K562 (cell line): ENCODE data around the gene PDGFA. TPM values are rescaled to one million over a fixed set of nuclear protein-coding genes. Genes with fewer than 3 reads are reported as not detected.

ENCODE experiments used
- ATAC-seq: fragments of 200-7000 bp; cut with Tn5 transposase; 3 replicates; pipeline ENCODE4 v1.9.1; 2020; ENCODE audit warnings: moderate library complexity
- BruUV-seq: library from RNA; stranded (reverse); fragments of 400-500 nt; replicated peaks from 2 replicates; lab custom pipeline; 2021; lab: Mats Ljungman, UMichigan
- CTCF ChIA-PET: fragments of 300-600 bp; formaldehyde crosslinking; extraction: SDS; loops from one replicate; lab custom pipeline; 2021; ENCODE audit warnings: low intra/inter-chr PET ratio; lab: Yijun Ruan, JAX
- POLR2A ChIA-PET: fragments of 300-600, 350-650 bp; sonication (Branson Sonifier 250); formaldehyde crosslinking; extraction: SDS; loops from one replicate; lab custom pipeline; 2021; ENCODE audit warnings: antibody characterized with exemption, inconsistent platforms; lab: Yijun Ruan, JAX
- DNase-seq, 4 experiments: peaks; one replicate each; pipeline versions ENCODE4 v3.0.0 to v3.0.0-alpha.2; 2011 to 2018; ENCODE audit warnings: low spot score in 3 of 4, mixed read lengths in 3 of 4; ENCODE audit errors: extremely low read depth in 1 of 4
- FAIRE-seq: peaks from 2 replicates; lab custom pipeline; 2011; peaks lifted over from hg19 to GRCh38; lab: Jason Lieb, UNC
- H2AFZ ChIP-seq: 2 replicates; pipeline ENCODE4 v1.6.0; 2011; ENCODE audit warnings: low read depth, low read length, control low read depth, inconsistent platforms
- H3K27ac ChIP-seq: fragments of 200-600 bp; 3 replicates; pipeline ENCODE4 v1.8.0; 2011; ENCODE audit warnings: low read depth, mild to moderate bottlenecking, control low read depth, inconsistent platforms, low read length, moderate library complexity, mixed read lengths; ENCODE audit errors: extremely low read depth
- H3K27me3 ChIP-seq, 2 experiments: fragments of 300-600 bp in 1 of 2; 2 replicates in 1 of 2; 3 replicates in 1 of 2; pipeline versions ENCODE4 v1.6.0 to v1.8.0; 2011; ENCODE audit warnings: inconsistent platforms in 2 of 2, low read length in 2 of 2, mild to moderate bottlenecking in 1 of 2, mixed read lengths in 1 of 2, moderate library complexity in 1 of 2; ENCODE audit not compliant: control insufficient read depth in 2 of 2, insufficient read depth in 2 of 2
- H3K36me3 ChIP-seq: fragments of 300-600 bp; 3 replicates; pipeline ENCODE4 v1.8.0; 2011; ENCODE audit warnings: mild to moderate bottlenecking, low read length, inconsistent platforms; ENCODE audit not compliant: control insufficient read depth, insufficient read depth
- H3K4me1 ChIP-seq, 2 experiments: fragments of 200-600 bp in 1 of 2; replicated peaks in 1 of 2; 2 replicates in 1 of 2; 3 replicates in 1 of 2; pipeline versions ENCODE4 v1.5.1 to v1.8.0; 2011; ENCODE audit warnings: inconsistent platforms in 2 of 2, low read length in 2 of 2, mild to moderate bottlenecking in 1 of 2, mixed read lengths in 1 of 2, moderate library complexity in 1 of 2; ENCODE audit not compliant: control insufficient read depth in 2 of 2, insufficient read depth in 2 of 2
- H3K4me2 ChIP-seq: 2 replicates; pipeline ENCODE4 v1.6.1; 2011; ENCODE audit warnings: low read length, control low read depth, inconsistent platforms, mixed read lengths; ENCODE audit not compliant: insufficient read depth
- H3K4me3 ChIP-seq: fragments of 200-600 bp; sonication (generic), shearing (Covaris generic); 2 replicates; pipeline ENCODE4 v1.5.1; 2016; ENCODE audit warnings: control low read depth, inconsistent platforms
- H3K79me2 ChIP-seq: fragments of 200-600 bp; 3 replicates; pipeline ENCODE4 v1.8.0; 2011; ENCODE audit warnings: low read length, inconsistent platforms; ENCODE audit not compliant: control insufficient read depth, insufficient read depth
- H3K9ac ChIP-seq, 2 experiments: 2 replicates each; pipeline versions ENCODE4 v1.6.0 to v1.6.1; 2011; ENCODE audit warnings: low read depth in 2 of 2, low read length in 2 of 2, control low read depth in 1 of 2, inconsistent platforms in 1 of 2, mild to moderate bottlenecking in 1 of 2, mixed read lengths in 1 of 2; ENCODE audit not compliant: insufficient read depth in 1 of 2
- H3K9me1 ChIP-seq: one replicate; pipeline ENCODE4 v1.6.0; 2011; ENCODE audit warnings: inconsistent platforms, mild to moderate bottlenecking, low read length, moderate library complexity; ENCODE audit not compliant: control insufficient read depth, insufficient read depth
- H3K9me3 ChIP-seq: replicated peaks from 2 replicates; pipeline ENCODE4 v1.5.1; 2011; ENCODE audit warnings: low read depth, low read length, inconsistent platforms; ENCODE audit not compliant: control insufficient read depth, insufficient read depth
- H4K20me1 ChIP-seq: replicated peaks from 2 replicates; pipeline ENCODE4 v1.6.1; 2011; ENCODE audit warnings: low read length, inconsistent platforms, mixed read lengths; ENCODE audit not compliant: control insufficient read depth, insufficient read depth
- HDAC1 ChIP-seq, 2 experiments: fragments of 450-650 bp; IDR thresholded peaks; 2 replicates each; pipeline ENCODE4 v1.6.1; 2016 to 2017; ENCODE audit warnings: inconsistent platforms in 1 of 2, mild to moderate bottlenecking in 1 of 2, moderate library complexity in 1 of 2
- HOXB6 ChIP-seq: fragments of 250-450 bp; sonication (Bioruptor Pico); IDR thresholded peaks from 2 replicates; pipeline ENCODE4 v1.5.1; 2022; ENCODE audit warnings: mild to moderate bottlenecking, borderline replicate concordance
- HSF4 ChIP-seq: fragments of 250-450 bp; sonication (Bioruptor Pico); IDR thresholded peaks from 2 replicates; pipeline ENCODE4 v2.1.2; 2022; ENCODE audit warnings: mild to moderate bottlenecking, moderate library complexity, borderline replicate concordance
- KLF10 ChIP-seq: fragments of 250-450 bp; sonication (Bioruptor Pico); IDR thresholded peaks from 2 replicates; pipeline ENCODE4 v1.6.1; 2021; ENCODE audit warnings: matching md5 sums
- POLR2G ChIP-seq: fragments of 200-400 bp; formaldehyde crosslinking; IDR thresholded peaks from 2 replicates; pipeline ENCODE4 v1.6.1; 2017; ENCODE audit warnings: low read depth, mild to moderate bottlenecking, antibody characterized with exemption, low read length, moderate library complexity
- SMAD1 ChIP-seq: fragments of 150-350 bp; IDR thresholded peaks from 2 replicates; pipeline ENCODE4 v1.6.1; 2014; ENCODE audit warnings: low read length, low read depth; ENCODE audit not compliant: partially characterized antibody
- TAF9B ChIP-seq: fragments of 450-650 bp; IDR thresholded peaks from 2 replicates; pipeline ENCODE4 v1.6.1; 2018; ENCODE audit warnings: mild to moderate bottlenecking; ENCODE audit not compliant: partially characterized antibody
- ZEB2 ChIP-seq: fragments of 450-650 bp; IDR thresholded peaks from 2 replicates; pipeline ENCODE4 v1.6.1; 2016
- ZFX ChIP-seq: sonication (generic); formaldehyde crosslinking; IDR thresholded peaks from 2 replicates; pipeline ENCODE4 v1.8.0; 2022; ENCODE audit warnings: mild to moderate bottlenecking, missing genetic modification reagents, moderate library complexity
- ZNF274 ChIP-seq: IDR thresholded peaks from 2 replicates; pipeline ENCODE4 v1.6.1; 2011; ENCODE audit warnings: low read depth, mild to moderate bottlenecking, low read length, moderate library complexity, borderline replicate concordance
- ZNF717 ChIP-seq: fragments of 250-450 bp; sonication (Bioruptor Pico); IDR thresholded peaks from 2 replicates; pipeline ENCODE4 v1.5.0; 2021
- WGBS: fragments of 100-300 bp; shearing (Covaris generic); methylation state at CpG from one replicate; pipeline ENCODE4 v1.1.6; 2016; ENCODE audit warnings: low coverage, mixed read lengths; ENCODE audit not compliant: insufficient coverage; ENCODE audit errors: missing lambda C conversion rate; 5-methylcytosine and 5-hydroxymethylcytosine counted together
- in situ Hi-C: fragments of 300-500 bp; cut with MboI; formaldehyde crosslinking; loops from 4 replicates; pipeline ENCODE4 v1.15.0; 2018; ENCODE audit warnings: inconsistent platforms, mixed read lengths
- intact Hi-C: fragments of 100-400 bp; cut with micrococcal nuclease; formaldehyde crosslinking; loops from 2 replicates; pipeline ENCODE4 v1.14.2; 2022
- polyA plus RNA-seq, 8 experiments: library from polyadenylated mRNA; depleted of rRNA in 4 of 8; stranded (reverse) in 5 of 8; unstranded in 3 of 8; fragments of >200 nt; fragmentation: Nextera tagmentation in 2 of 8; fragmentation: Illumina TruSeq in 1 of 8; extraction: Ambion mirVana in 2 of 8; extraction: Trizol in 1 of 8; gene quantifications; 2 replicates each; pipeline versions ENCODE4 v1.2.1 to v1.2.3, GENCODE V29; 2011 to 2014; ENCODE audit warnings: inconsistent platforms in 1 of 8, missing spikeins in 1 of 8
- total RNA-seq, 7 experiments: library from RNA; depleted of rRNA in 6 of 7; stranded (reverse); fragments of >200 nt in 6 of 7; fragmentation: Illumina TruSeq in 2 of 7; extraction: Trizol in 2 of 7; gene quantifications; 2 replicates each; pipeline versions ENCODE4 v1.2.1 to v1.2.3, GENCODE V29; 2011 to 2021; ENCODE audit warnings: low replicate concordance in 1 of 7
- TF ChIP-seq, protein P1 (sequence below), 2 experiments: IDR thresholded peaks in 1 of 2; conservative IDR thresholded peaks in 1 of 2; 2 replicates each; pipeline ENCODE4 v1.6.1; 2016; ENCODE audit warnings: low read depth in 2 of 2, mild to moderate bottlenecking in 1 of 2, missing compliant biosample characterization in 1 of 2, missing genetic modification characterization in 1 of 2, moderate library complexity in 1 of 2
- TF ChIP-seq, protein P2 (sequence below): fragments of 250-450 bp; sonication (Bioruptor Pico); IDR thresholded peaks from 2 replicates; pipeline ENCODE4 v1.8.0; 2022; ENCODE audit warnings: moderate library complexity, mild to moderate bottlenecking, inconsistent platforms
- TF ChIP-seq, protein P3 (sequence below): fragments of 250-450 bp; sonication (Bioruptor Pico); IDR thresholded peaks from 2 replicates; pipeline ENCODE4 v1.5.0; 2020; ENCODE audit warnings: mild to moderate bottlenecking

PDGFA gene
- total and polyA plus RNA-seq, 9 of the 15 experiments (the other 6 are each of a cell fraction or from before 2014, with no cell fraction given), result 2.5 to 10.2 (median 4.6) TPM

DNA sequence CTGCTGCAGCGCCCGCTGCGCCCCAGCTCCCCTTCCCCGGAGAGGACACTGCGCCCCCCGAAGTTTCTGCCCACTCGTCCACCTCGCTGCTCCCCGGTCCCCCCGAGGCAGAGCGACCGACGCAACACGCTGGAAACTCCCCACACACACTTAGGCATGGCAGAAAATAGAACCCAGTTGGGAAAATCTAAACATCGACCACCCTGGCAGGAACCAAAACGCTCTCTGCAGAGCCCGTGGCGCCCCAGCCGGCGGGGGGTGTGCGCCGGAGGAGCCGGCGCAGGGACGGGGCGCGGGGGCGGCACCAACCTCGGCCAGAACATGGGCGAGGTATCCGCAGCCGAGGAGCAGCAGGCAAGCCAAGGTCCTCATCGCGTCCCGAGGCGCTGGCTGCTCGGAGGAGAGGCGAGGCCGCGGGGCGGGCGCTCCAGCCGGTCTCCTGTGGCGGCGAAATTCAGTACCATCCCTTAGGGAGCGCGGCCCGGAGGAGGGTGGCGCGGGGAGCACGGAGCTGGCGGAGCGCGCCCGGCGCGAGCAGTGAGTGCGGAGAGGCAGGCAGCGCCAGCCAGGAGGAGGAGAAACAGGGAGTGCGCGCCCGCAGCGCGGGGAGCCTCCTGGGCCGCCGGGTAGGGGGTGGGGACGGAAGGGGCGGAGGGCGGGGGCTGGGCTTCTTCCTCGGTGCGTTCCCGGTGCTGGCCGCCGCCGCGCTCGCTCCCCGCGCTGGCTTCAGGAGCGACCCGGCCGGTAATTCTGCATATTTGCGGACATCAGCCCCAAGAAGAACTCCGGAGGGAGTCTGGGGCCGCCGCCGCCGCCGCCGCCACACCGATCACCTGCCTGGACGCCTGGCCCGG, 789 bp downstream of the PDGFA start:
- peaks cover 0 to 12% of the 10 kb centered on the region in 2 experiments; a peak in 2 of 5 replicates for H3K27me3 ChIP-seq
- FAIRE-seq, result no peak
- peak overlapping the region in 1 of 2 experiments; percentile 80; a peak in 2 of 4 replicates for H3K9ac ChIP-seq
- peak; percentile 43 for ATAC-seq
- H4K20me1 ChIP-seq, result peaks cover 13% of the 10 kb centered on the region; the same call in 1 of the 2 replicates
- peak overlapping the region; percentile 48 for H3K4me3 ChIP-seq
- H3K9me1 ChIP-seq, result no peaks in the 10 kb centered on the region
- H3K36me3 ChIP-seq, result no peaks in the 10 kb centered on the region
- peak overlapping the region; percentile 56 for H3K4me2 ChIP-seq
- peak overlapping the region; percentile 38; the same call in 1 of the 2 replicates for H2AFZ ChIP-seq
- peaks cover 9 to 71% of the 10 kb centered on the region in 2 experiments for H3K4me1 ChIP-seq
- intact Hi-C loops, result loop anchor here (5.0 kb wide), 1 partner anchor 118 kb away; no protein-coding TSS in a partner anchor
- peak; percentile 73 to 80 (median 76) for DNase-seq
- in situ Hi-C loops, result no loop called here
- no peaks in the 10 kb centered on the region for H3K9me3 ChIP-seq
- BruUV-seq, result no TSS peak
- peaks cover 7% of the 10 kb centered on the region; the same call in 1 of the 3 replicates for H3K79me2 ChIP-seq
- under 1% methylated on average over 31 of the region's 93 CpGs for WGBS
- POLR2A ChIA-PET, result interaction anchor here (0.7 to 0.9 kb wide), 2 partner anchors 20 to 434 kb away, joined by 3 read pairs; no protein-coding TSS in a partner anchor
- CTCF ChIA-PET, result no interaction called here
- no peak overlapping the region for H3K27ac ChIP-seq
- TF ChIP-seq ZFX (CRISPR knock-in tag), result peak; percentile 58
- TF ChIP-seq KLF10 (CRISPR knock-in tag), result no peak
- peak in 1 of 2 experiments; percentile 60; a peak in 1 of 4 replicates for TF ChIP-seq HDAC1 (IDR thresholded peaks at IDR 0.05)
- TF ChIP-seq HSF4 (CRISPR knock-in tag), result no peak
- TF ChIP-seq, protein P1, sequence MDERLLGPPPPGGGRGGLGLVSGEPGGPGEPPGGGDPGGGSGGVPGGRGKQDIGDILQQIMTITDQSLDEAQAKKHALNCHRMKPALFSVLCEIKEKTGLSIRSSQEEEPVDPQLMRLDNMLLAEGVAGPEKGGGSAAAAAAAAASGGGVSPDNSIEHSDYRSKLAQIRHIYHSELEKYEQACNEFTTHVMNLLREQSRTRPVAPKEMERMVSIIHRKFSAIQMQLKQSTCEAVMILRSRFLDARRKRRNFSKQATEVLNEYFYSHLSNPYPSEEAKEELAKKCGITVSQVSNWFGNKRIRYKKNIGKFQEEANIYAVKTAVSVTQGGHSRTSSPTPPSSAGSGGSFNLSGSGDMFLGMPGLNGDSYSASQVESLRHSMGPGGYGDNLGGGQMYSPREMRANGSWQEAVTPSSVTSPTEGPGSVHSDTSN (CRISPR knock-in tag; IDR thresholded peaks at IDR 0.05; ENCODE audit: low read depth), result no peak
- TF ChIP-seq, protein P1 (tag; conservative IDR thresholded peaks at IDR 0.05; ENCODE audit: low read depth), result no peak
- no peak for TF ChIP-seq SMAD1
- no peak for TF ChIP-seq TAF9B
- TF ChIP-seq HOXB6, result no peak
- TF ChIP-seq, protein P2, sequence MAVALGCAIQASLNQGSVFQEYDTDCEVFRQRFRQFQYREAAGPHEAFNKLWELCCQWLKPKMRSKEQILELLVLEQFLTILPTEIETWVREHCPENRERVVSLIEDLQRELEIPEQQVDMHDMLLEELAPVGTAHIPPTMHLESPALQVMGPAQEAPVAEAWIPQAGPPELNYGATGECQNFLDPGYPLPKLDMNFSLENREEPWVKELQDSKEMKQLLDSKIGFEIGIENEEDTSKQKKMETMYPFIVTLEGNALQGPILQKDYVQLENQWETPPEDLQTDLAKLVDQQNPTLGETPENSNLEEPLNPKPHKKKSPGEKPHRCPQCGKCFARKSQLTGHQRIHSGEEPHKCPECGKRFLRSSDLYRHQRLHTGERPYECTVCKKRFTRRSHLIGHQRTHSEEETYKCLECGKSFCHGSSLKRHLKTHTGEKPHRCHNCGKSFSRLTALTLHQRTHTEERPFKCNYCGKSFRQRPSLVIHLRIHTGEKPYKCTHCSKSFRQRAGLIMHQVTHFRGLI, result no peak
- peak; percentile 41; the same call in 1 of the 2 replicates for TF ChIP-seq POLR2G
- no peak for TF ChIP-seq ZNF274
- TF ChIP-seq ZNF717 (CRISPR knock-in tag), result no peak
- TF ChIP-seq, protein P3, sequence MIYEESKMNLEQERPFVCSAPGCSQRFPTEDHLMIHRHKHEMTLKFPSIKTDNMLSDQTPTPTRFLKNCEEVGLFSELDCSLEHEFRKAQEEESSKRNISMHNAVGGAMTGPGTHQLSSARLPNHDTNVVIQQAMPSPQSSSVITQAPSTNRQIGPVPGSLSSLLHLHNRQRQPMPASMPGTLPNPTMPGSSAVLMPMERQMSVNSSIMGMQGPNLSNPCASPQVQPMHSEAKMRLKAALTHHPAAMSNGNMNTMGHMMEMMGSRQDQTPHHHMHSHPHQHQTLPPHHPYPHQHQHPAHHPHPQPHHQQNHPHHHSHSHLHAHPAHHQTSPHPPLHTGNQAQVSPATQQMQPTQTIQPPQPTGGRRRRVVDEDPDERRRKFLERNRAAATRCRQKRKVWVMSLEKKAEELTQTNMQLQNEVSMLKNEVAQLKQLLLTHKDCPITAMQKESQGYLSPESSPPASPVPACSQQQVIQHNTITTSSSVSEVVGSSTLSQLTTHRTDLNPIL (CRISPR knock-in tag), result no peak
- TF ChIP-seq ZEB2, result no peak
